HEK293 (cell line): ENCODE measurements around the gene CCDC13.

Experiments
- CTCF ChIA-PET: fragments of 350-600 bp; formaldehyde crosslinking; extraction: SDS; loops from one replicate; lab custom pipeline; 2021; ENCODE audit warnings: antibody characterized with exemption; lab: Yijun Ruan, JAX
- POLR2A ChIA-PET: fragments of 300-600 bp; formaldehyde crosslinking; extraction: SDS; loops from one replicate; lab custom pipeline; 2020; ENCODE audit warnings: antibody characterized with exemption, inconsistent platforms; lab: Yijun Ruan, JAX
- H3K27ac ChIP-seq: fragments of 200-500 bp; sonication (Bioruptor generic); 2 replicates; pipeline ENCODE4 v1.5.1; 2014; ENCODE audit warnings: low read depth, low read length, control low read depth, inconsistent platforms; ENCODE audit errors: extremely low read depth
- H3K36me3 ChIP-seq, 2 experiments: fragments of 200-500 bp in 1 of 2; sonication (Bioruptor generic) in 1 of 2; 1 replicate in 1 of 2; 2 replicates in 1 of 2; pipeline ENCODE4 v1.5.1; 2014 to 2017; ENCODE audit warnings: inconsistent platforms in 2 of 2, low read length in 2 of 2; ENCODE audit not compliant: control insufficient read depth in 2 of 2, insufficient read depth in 1 of 2
- H3K4me1 ChIP-seq: fragments of 200-500 bp; sonication (Bioruptor generic); 2 replicates; pipeline ENCODE4 v1.5.1; 2014; ENCODE audit warnings: mild to moderate bottlenecking, low read length, inconsistent platforms; ENCODE audit not compliant: control insufficient read depth, insufficient read depth
- H3K4me3 ChIP-seq: 2 replicates; pipeline ENCODE4 v1.5.1; 2011; ENCODE audit warnings: low read depth, mild to moderate bottlenecking, control low read depth, low read length, moderate library complexity
- H3K9me3 ChIP-seq: fragments of 200-500 bp; sonication (Bioruptor generic); 2 replicates; pipeline ENCODE4 v1.5.1; 2014; ENCODE audit warnings: low read depth, low read length, inconsistent platforms; ENCODE audit not compliant: control insufficient read depth, insufficient read depth
- BCL11A ChIP-seq: fragments of 450-650 bp; formaldehyde crosslinking; IDR thresholded peaks from 2 replicates; pipeline ENCODE4 v1.5.1; 2016; ENCODE audit warnings: low read depth, missing biosample characterization, missing genetic modification characterization
- HOXD13 ChIP-seq: sonication (generic); formaldehyde crosslinking; IDR thresholded peaks from 2 replicates; pipeline ENCODE4 v1.8.0; 2022; ENCODE audit warnings: missing genetic modification reagents, borderline replicate concordance
- OSR2 ChIP-seq: fragments of 450-650 bp; formaldehyde crosslinking; IDR thresholded peaks from 2 replicates; pipeline ENCODE4 v1.5.1; 2016; ENCODE audit warnings: missing biosample characterization, missing genetic modification characterization
- PRDM1 ChIP-seq: fragments of 450-650 bp; formaldehyde crosslinking; IDR thresholded peaks from 2 replicates; pipeline ENCODE4; 2016; ENCODE audit warnings: missing biosample characterization, missing genetic modification characterization
- PRDM10 ChIP-seq: fragments of 450-650 bp; formaldehyde crosslinking; IDR thresholded peaks from 2 replicates; pipeline ENCODE4 v1.5.1; 2016; ENCODE audit warnings: missing biosample characterization, missing genetic modification characterization
- SALL2 ChIP-seq: fragments of 450-650 bp; formaldehyde crosslinking; IDR thresholded peaks from 2 replicates; pipeline ENCODE4 v1.5.0; 2017; ENCODE audit warnings: missing biosample characterization, mild to moderate bottlenecking, missing genetic modification characterization, borderline replicate concordance
- SP2 ChIP-seq: fragments of 450-650 bp; formaldehyde crosslinking; IDR thresholded peaks from 2 replicates; pipeline ENCODE4 v1.5.1; 2016; ENCODE audit warnings: missing biosample characterization, missing genetic modification characterization
- TCF7L2 ChIP-seq: IDR thresholded peaks from 2 replicates; pipeline ENCODE4 v1.6.1; 2011; ENCODE audit warnings: low read depth, mild to moderate bottlenecking, inconsistent platforms, low read length, moderate library complexity, borderline replicate concordance
- YY2 ChIP-seq: fragments of 450-650 bp; formaldehyde crosslinking; IDR thresholded peaks from 2 replicates; pipeline ENCODE4 v1.5.1; 2016; ENCODE audit warnings: missing biosample characterization, missing genetic modification characterization
- ZFP37 ChIP-seq: fragments of 450-650 bp; formaldehyde crosslinking; IDR thresholded peaks from 2 replicates; pipeline ENCODE4 v1.5.1; 2016; ENCODE audit warnings: missing biosample characterization, missing genetic modification characterization
- ZNF121 ChIP-seq: fragments of 450-650 bp; formaldehyde crosslinking; IDR thresholded peaks from 2 replicates; pipeline ENCODE4 v1.5.1; 2016; ENCODE audit warnings: missing biosample characterization, missing genetic modification characterization
- ZNF133 ChIP-seq: fragments of 450-650 bp; formaldehyde crosslinking; IDR thresholded peaks from 2 replicates; pipeline ENCODE4 v1.5.1; 2016; ENCODE audit warnings: missing biosample characterization, missing genetic modification characterization
- ZNF335 ChIP-seq: fragments of 450-650 bp; formaldehyde crosslinking; conservative IDR thresholded peaks from 2 replicates; pipeline ENCODE4 v1.5.1; 2016; ENCODE audit warnings: missing biosample characterization, missing genetic modification characterization
- ZNF391 ChIP-seq: fragments of 450-650 bp; formaldehyde crosslinking; IDR thresholded peaks from 2 replicates; pipeline ENCODE4 v1.5.1; 2016; ENCODE audit warnings: low read depth, missing biosample characterization, missing genetic modification characterization, borderline replicate concordance
- ZNF555 ChIP-seq: fragments of 450-650 bp; formaldehyde crosslinking; conservative IDR thresholded peaks from 2 replicates; pipeline ENCODE4 v1.5.1; 2017; ENCODE audit warnings: missing biosample characterization, mild to moderate bottlenecking, missing genetic modification characterization, inconsistent platforms
- ZNF660 ChIP-seq: fragments of 450-650 bp; IDR thresholded peaks from 2 replicates; pipeline ENCODE4 v1.5.1; 2018; ENCODE audit warnings: missing biosample characterization, mild to moderate bottlenecking, missing genetic modification characterization
- TF ChIP-seq, protein P1 (sequence below): fragments of 450-650 bp; formaldehyde crosslinking; IDR thresholded peaks from 2 replicates; pipeline ENCODE4 v1.5.0; 2017; ENCODE audit warnings: missing biosample characterization, missing genetic modification characterization, borderline replicate concordance
- TF ChIP-seq, protein P2 (sequence below): fragments of 450-650 bp; formaldehyde crosslinking; IDR thresholded peaks from 2 replicates; pipeline ENCODE4 v1.5.1; 2017; ENCODE audit warnings: missing biosample characterization, missing genetic modification characterization

The CCDC13 gene, protein sequence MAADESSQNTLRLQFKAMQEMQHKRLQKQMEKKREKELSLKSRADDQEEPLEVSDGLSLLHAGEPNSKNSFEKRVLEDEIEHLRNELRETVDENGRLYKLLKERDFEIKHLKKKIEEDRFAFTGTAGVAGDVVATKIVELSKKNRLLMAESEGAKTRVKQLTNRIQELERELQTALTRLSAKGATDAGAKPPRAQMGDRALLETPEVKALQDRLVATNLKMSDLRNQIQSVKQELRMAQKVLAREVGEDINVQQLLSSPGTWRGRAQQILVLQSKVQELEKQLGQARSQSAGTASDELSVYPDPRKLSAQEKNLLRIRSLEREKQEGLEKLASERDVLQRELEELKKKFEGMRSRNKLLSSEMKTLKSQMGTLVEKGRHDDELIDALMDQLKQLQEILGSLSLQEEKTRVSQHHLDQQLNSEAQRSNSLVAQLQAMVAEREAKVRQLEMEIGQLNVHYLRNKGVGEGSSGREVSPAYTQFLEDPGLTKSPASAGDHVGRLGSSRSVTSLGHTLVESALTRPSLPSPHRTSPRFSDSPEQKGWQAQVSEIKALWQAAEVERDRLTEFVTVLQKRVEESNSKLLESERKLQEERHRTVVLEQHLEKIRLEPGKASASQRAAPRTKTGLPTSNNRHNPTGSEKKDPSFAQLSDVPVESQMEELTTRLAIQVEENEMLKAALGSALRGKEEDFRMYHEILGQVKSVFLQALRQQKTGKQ

DNA sequence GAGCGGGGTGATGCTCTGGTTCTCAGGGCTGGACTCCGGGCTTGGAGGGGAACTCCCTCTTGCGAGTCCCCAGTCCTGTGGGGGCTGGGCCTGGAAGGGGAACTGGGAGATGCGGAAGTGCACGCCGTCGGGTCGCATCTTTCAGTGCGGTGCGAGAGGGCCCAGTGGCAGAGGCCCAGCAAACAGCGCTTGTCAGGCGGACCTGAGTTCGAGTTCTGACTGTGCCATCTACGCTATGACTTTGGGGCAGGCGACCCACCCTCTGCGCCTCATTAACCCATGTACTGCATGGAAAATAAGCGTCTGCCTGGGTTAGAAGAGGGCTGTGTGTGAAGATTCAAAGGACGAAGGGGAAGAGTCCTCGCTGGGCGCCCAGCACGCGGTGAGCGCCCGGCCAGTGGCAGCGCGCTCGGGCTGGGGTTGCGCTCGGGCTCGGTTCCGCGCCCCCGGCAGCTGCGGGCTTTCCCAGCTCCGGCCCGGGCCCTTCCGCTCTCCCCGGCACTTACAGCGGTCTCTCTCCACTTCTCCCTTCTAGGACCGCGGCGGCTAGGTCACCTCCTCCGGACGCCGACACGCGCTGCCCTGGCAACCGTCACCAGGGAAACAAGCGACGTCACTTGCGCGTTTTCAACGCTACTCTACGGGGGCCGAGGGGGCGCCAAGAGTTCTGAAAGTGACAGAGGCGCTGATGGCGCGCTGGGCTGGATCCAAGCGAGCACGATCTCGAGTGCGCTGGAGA lies at the start of gene CCDC13:
TSS of gene CCDC13 (minus strand) at position 584 of the 739 bp plus-strand sequence. CDS start 14,908 bp downstream, outside the sequence.
- Histone ChIP-seq H3K4me3 (peak within 1 kb of the TSS; percentile 27), H3K36me3 (no peaks in the 10 kb centered on the region), H3K9me3 (no peaks in the 10 kb centered on the region), H3K4me1 (no peaks in the 10 kb centered on the region), H3K27ac (no peak within 1 kb of the TSS)
- POLR2A ChIA-PET, result no interaction called here
- TF ChIP-seq YY2 (tag by site-specific recombination), result no peak
- no peak for TF ChIP-seq PRDM10 (tag by site-specific recombination)
- no peak for TF ChIP-seq ZNF133
- TF ChIP-seq ZNF660 (tag by site-specific recombination), result no peak
- TF ChIP-seq ZFP37 (tag by site-specific recombination), result no peak
- TF ChIP-seq OSR2 (tag by site-specific recombination), result no peak
- TF ChIP-seq ZNF555 (tag by site-specific recombination), result no peak
- TF ChIP-seq, protein P1, sequence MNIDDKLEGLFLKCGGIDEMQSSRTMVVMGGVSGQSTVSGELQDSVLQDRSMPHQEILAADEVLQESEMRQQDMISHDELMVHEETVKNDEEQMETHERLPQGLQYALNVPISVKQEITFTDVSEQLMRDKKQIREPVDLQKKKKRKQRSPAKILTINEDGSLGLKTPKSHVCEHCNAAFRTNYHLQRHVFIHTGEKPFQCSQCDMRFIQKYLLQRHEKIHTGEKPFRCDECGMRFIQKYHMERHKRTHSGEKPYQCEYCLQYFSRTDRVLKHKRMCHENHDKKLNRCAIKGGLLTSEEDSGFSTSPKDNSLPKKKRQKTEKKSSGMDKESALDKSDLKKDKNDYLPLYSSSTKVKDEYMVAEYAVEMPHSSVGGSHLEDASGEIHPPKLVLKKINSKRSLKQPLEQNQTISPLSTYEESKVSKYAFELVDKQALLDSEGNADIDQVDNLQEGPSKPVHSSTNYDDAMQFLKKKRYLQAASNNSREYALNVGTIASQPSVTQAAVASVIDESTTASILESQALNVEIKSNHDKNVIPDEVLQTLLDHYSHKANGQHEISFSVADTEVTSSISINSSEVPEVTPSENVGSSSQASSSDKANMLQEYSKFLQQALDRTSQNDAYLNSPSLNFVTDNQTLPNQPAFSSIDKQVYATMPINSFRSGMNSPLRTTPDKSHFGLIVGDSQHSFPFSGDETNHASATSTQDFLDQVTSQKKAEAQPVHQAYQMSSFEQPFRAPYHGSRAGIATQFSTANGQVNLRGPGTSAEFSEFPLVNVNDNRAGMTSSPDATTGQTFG (tag by site-specific recombination), result no peak
- no peak for TF ChIP-seq HOXD13
- TF ChIP-seq BCL11A (tag by site-specific recombination), result no peak
- TF ChIP-seq ZNF121 (tag by site-specific recombination), result no peak
- TF ChIP-seq, protein P2, sequence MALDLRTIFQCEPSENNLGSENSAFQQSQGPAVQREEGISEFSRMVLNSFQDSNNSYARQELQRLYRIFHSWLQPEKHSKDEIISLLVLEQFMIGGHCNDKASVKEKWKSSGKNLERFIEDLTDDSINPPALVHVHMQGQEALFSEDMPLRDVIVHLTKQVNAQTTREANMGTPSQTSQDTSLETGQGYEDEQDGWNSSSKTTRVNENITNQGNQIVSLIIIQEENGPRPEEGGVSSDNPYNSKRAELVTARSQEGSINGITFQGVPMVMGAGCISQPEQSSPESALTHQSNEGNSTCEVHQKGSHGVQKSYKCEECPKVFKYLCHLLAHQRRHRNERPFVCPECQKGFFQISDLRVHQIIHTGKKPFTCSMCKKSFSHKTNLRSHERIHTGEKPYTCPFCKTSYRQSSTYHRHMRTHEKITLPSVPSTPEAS (tag by site-specific recombination), result no peak
- TF ChIP-seq SP2, result no peak
- no peak for TF ChIP-seq ZNF391 (tag by site-specific recombination)
- CTCF ChIA-PET, result no interaction called here

- ChIA-PET CTCF (interaction anchor here (0.6 kb wide), 1 partner anchor 18 kb away, joined by 3 read pairs; the partner anchor contains the start of gene HIGD1A), POLR2A (no interaction called here)
- no peak overlapping the region for H3K4me3 ChIP-seq
- H3K4me1 ChIP-seq, result peaks cover 5% of the 10 kb centered on the region; the same call in 1 of the 2 replicates
- no peaks in the 10 kb centered on the region for H3K9me3 ChIP-seq
- peak overlapping the region; percentile 77 for H3K27ac ChIP-seq
- TF ChIP-seq SALL2 (no peak), ZNF335 (tag by site-specific recombination) (0 out of 2 replicates have a peak, but pooled peaks have one; percentile 22), PRDM1 (tag by site-specific recombination) (0 out of 2 replicates have a peak, but pooled peaks have one; percentile 20), TCF7L2 (0 out of 2 replicates have a peak, but pooled peaks have one; percentile 49)
- no peaks in the 10 kb centered on the region for H3K36me3 ChIP-seq
Measured at GRCh38 chr3:42822828-42823227, 49.8 kb upstream of the CCDC13 start.
